ENCODE results near the gene PRR4.

GRCh38 chr12:10851243-10851858 is 2.1 kb upstream of the PRR4 start:
- TF ChIP-seq CTCF (IDR thresholded peaks at IDR 0.05; ENCODE audit: extremely low read depth in 1 of 2, insufficient read depth in 1 of 2, low read depth in 1 of 2, low read length in 2 of 2) (no peak), POLR2AphosphoS5 (IDR thresholded peaks at IDR 0.05; ENCODE audit: insufficient read depth, low read depth, low read length) (no peak), POLR2A (IDR thresholded peaks at IDR 0.05; ENCODE audit: low read depth, low read length) (no peak)

Measured in endothelial cell of umbilical vein (primary cell).